COLO829 (cell line): Measurements from ENCODE around the gene ZBTB21.
A peak's percentile ranks its signal among the peaks of the same experiment; 100 is the strongest.

Source experiments
- DNase-seq: peaks from one replicate; pipeline ENCODE4 v3.0.0; 2012; ENCODE audit warnings: low spot score

Gene ZBTB21

GRCh38 chr21:42009831-42010506 is at the start of gene ZBTB21:
ZBTB21 (minus strand) TSS chr21:42010360; CDS start chr21:41994095, 16,265 bp downstream.
- DNase-seq = peak; percentile 97

- DNase-seq = no peak
These were observed 49.6 kb upstream of the ZBTB21 start for GRCh38 chr21:42059721-42060120.

- DNase-seq = no peak
These were observed 49.0 kb upstream of the ZBTB21 start for GRCh38 chr21:42059141-42059540.

GRCh38 chr21:42058631-42059111 is 48.5 kb upstream of the ZBTB21 start:
- DNase-seq = no peak

GRCh38 chr21:42057851-42058437 is 47.8 kb upstream of the ZBTB21 start:
- DNase-seq = no peak

- DNase-seq = no peak
These were observed 47.0 kb upstream of the ZBTB21 start for GRCh38 chr21:42056996-42057689.

- no peak for DNase-seq
These were observed 46.3 kb upstream of the ZBTB21 start for GRCh38 chr21:42056468-42056867.

GRCh38 chr21:42055425-42055824 is 45.3 kb upstream of the ZBTB21 start:
- DNase-seq = no peak

- no peak for DNase-seq
These were observed 41.6 kb upstream of the ZBTB21 start for GRCh38 chr21:42051788-42052187.

GRCh38 chr21:42049578-42050430 is 39.6 kb upstream of the ZBTB21 start:
- DNase-seq = no peak

- DNase-seq = no peak
These were observed 38.9 kb upstream of the ZBTB21 start for GRCh38 chr21:42048870-42049577.

- no peak for DNase-seq
These were observed 37.9 kb upstream of the ZBTB21 start for GRCh38 chr21:42047821-42048613.

- DNase-seq = no peak
These were observed 34.8 kb upstream of the ZBTB21 start for GRCh38 chr21:42044871-42045495.

- DNase-seq = no peak
These were observed 33.8 kb upstream of the ZBTB21 start for GRCh38 chr21:42043961-42044360.

GRCh38 chr21:42043201-42043895 is 33.2 kb upstream of the ZBTB21 start:
- no peak for DNase-seq

- no peak for DNase-seq
These were observed 32.5 kb upstream of the ZBTB21 start for GRCh38 chr21:42042651-42043050.

GRCh38 chr21:42041711-42042110 is 31.6 kb upstream of the ZBTB21 start:
- DNase-seq = no peak

- DNase-seq = no peak
These were observed 31.1 kb upstream of the ZBTB21 start for GRCh38 chr21:42041246-42041645.

- peak; percentile 68 for DNase-seq
These were observed 30.4 kb upstream of the ZBTB21 start for GRCh38 chr21:42040411-42041180.
